ENCODE data around the gene CNBD2. TPM values are rescaled to one million over a fixed set of nuclear protein-coding genes. Genes with fewer than 3 reads are reported as not detected.
A peak's percentile ranks its signal among the peaks of the same experiment; 100 is the strongest.
"Not testable (repeated sequence)": the region's sequence is repeated elsewhere in the genome, so short reads cannot be mapped to it uniquely, and the experiment has no call there.

Gene CNBD2
- total RNA-seq, 1 experiment from 2014 or later, result 3.1 TPM

GRCh38 chr20:36050436-36051317 lies 82.3 kb downstream of the CNBD2 start:
- BruUV-seq (replicated peaks), result no TSS peak

GRCh38 chr20:36051318-36052116 lies 83.1 kb downstream of the CNBD2 start:
- intact Hi-C loops (cut with micrococcal nuclease; ENCODE audit: unreplicated experiment), result no loop called here
- BruUV-seq (replicated peaks), result no TSS peak
- Histone ChIP-seq H3K36me3 (ENCODE audit: insufficient read depth, low read length, poor library complexity, severe bottlenecking) (no peaks in the 10 kb centered on the region), H3K4me1 (ENCODE audit: insufficient read depth, low read length, poor library complexity, severe bottlenecking) (peaks cover 6% of the 10 kb centered on the region), H3K4me3 (ENCODE audit: low read depth, low read length, poor library complexity, severe bottlenecking) (peak overlapping the region; percentile 88), H3K27me3 (replicated peaks; ENCODE audit: insufficient read depth, low read depth, low read length, poor library complexity) (no peaks in the 10 kb centered on the region), H3K27ac (ENCODE audit: low read depth, low read length, poor library complexity, severe bottlenecking) (peak overlapping the region; percentile 98), H3K9me3 (ENCODE audit: low read depth, low read length, poor library complexity, severe bottlenecking) (no peaks in the 10 kb centered on the region)
- TF ChIP-seq EZH2 (IDR thresholded peaks at IDR 0.05; ENCODE audit: borderline replicate concordance, low read depth, low read length, poor library complexity, severe bottlenecking) (no peak), CTCF (conservative IDR thresholded peaks at IDR 0.05; ENCODE audit: low read depth, low read length) (no peak)
- CTCF ChIA-PET, result no interaction called here
- POLR2A ChIA-PET (ENCODE audit: low non-redundant PET), result no interaction called here
- DNase-seq (ENCODE audit: low spot score), result no peak

More at GRCh38 chr20:36050436-36051317, 82.3 kb downstream of the CNBD2 start:
- H3K4me3 ChIP-seq (ENCODE audit: low read depth, low read length, poor library complexity, severe bottlenecking), result peak overlapping the region; percentile 88
- DNase-seq (ENCODE audit: low spot score), result peak; percentile 94
- no peaks in the 10 kb centered on the region for H3K36me3 ChIP-seq (ENCODE audit: insufficient read depth, low read length, poor library complexity, severe bottlenecking)
- intact Hi-C loops (cut with micrococcal nuclease; ENCODE audit: unreplicated experiment), result no loop called here
- ChIA-PET POLR2A (ENCODE audit: low non-redundant PET) (no interaction called here), CTCF (no interaction called here)
- H3K4me1 ChIP-seq (ENCODE audit: insufficient read depth, low read length, poor library complexity, severe bottlenecking), result peaks cover 6% of the 10 kb centered on the region
- TF ChIP-seq EZH2 (IDR thresholded peaks at IDR 0.05; ENCODE audit: borderline replicate concordance, low read depth, low read length, poor library complexity, severe bottlenecking) (no peak), CTCF (conservative IDR thresholded peaks at IDR 0.05; ENCODE audit: low read depth, low read length) (no peak)
- no peaks in the 10 kb centered on the region for H3K27me3 ChIP-seq (replicated peaks; ENCODE audit: insufficient read depth, low read depth, low read length, poor library complexity)
- peak overlapping the region; percentile 98 for H3K27ac ChIP-seq (ENCODE audit: low read depth, low read length, poor library complexity, severe bottlenecking)
- H3K9me3 ChIP-seq (ENCODE audit: low read depth, low read length, poor library complexity, severe bottlenecking), result no peaks in the 10 kb centered on the region

- CTCF ChIA-PET, result no interaction called here
- Histone ChIP-seq H3K4me3 (ENCODE audit: low read depth, low read length, poor library complexity, severe bottlenecking) (no peak overlapping the region), H3K27me3 (replicated peaks; ENCODE audit: insufficient read depth, low read depth, low read length, poor library complexity) (no peaks in the 10 kb centered on the region), H3K4me1 (ENCODE audit: insufficient read depth, low read length, poor library complexity, severe bottlenecking) (peaks cover 6% of the 10 kb centered on the region), H3K27ac (ENCODE audit: low read depth, low read length, poor library complexity, severe bottlenecking) (no peak overlapping the region), H3K36me3 (ENCODE audit: insufficient read depth, low read length, poor library complexity, severe bottlenecking) (no peaks in the 10 kb centered on the region), H3K9me3 (ENCODE audit: low read depth, low read length, poor library complexity, severe bottlenecking) (no peaks in the 10 kb centered on the region)
- POLR2A ChIA-PET (ENCODE audit: low non-redundant PET), result no interaction called here
- DNase-seq (ENCODE audit: low spot score), result no peak
- TF ChIP-seq EZH2 (IDR thresholded peaks at IDR 0.05; ENCODE audit: borderline replicate concordance, low read depth, low read length, poor library complexity, severe bottlenecking) (no peak), CTCF (conservative IDR thresholded peaks at IDR 0.05; ENCODE audit: low read depth, low read length) (no peak)
- no TSS peak for BruUV-seq (replicated peaks)
- intact Hi-C loops (cut with micrococcal nuclease; ENCODE audit: unreplicated experiment), result no loop called here
Measured at GRCh38 chr20:36052117-36052513, 83.7 kb downstream of the CNBD2 start.

DNA sequence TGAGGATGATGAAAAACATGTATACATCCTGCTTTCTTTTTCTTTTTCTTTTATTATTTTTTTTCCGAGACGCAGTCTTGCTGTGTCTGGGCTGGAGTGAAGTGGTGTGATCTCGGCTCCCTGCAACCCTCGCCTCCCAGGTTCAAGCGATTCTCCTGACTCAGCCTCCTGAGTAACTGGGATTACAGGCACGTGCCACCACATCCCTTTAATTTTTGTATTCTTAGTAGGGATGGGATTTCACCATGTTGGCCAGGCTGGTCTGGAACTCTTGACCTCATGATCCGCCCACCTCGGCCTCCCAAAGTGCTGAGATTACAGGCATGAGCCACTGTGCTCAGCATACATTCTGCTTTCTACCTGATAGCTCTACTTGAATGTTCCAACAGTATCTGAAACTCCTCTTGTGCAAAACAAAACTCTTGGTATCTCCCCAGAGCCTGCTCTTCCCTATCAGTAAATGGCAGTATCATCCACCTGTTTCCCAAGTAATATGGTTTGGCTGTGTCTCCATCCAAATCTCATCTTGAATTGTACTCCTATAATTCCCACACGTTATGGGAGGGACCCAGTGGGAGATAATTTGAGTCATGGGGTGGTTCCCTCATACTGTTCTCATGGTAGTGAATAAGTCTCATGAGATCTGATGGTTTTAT lies 85.6 kb downstream of the CNBD2 start:
- H3K4me3 ChIP-seq (ENCODE audit: low read depth, low read length, poor library complexity, severe bottlenecking); H3K27me3 ChIP-seq (replicated peaks; ENCODE audit: insufficient read depth, low read depth, low read length, poor library complexity); H3K4me1 ChIP-seq (ENCODE audit: insufficient read depth, low read length, poor library complexity, severe bottlenecking); DNase-seq (ENCODE audit: low spot score); BruUV-seq (replicated peaks); POLR2A ChIA-PET (ENCODE audit: low non-redundant PET); H3K36me3 ChIP-seq (ENCODE audit: insufficient read depth, low read length, poor library complexity, severe bottlenecking); intact Hi-C loops (cut with micrococcal nuclease; ENCODE audit: unreplicated experiment); CTCF ChIA-PET; H3K27ac ChIP-seq (ENCODE audit: low read depth, low read length, poor library complexity, severe bottlenecking); H3K9me3 ChIP-seq (ENCODE audit: low read depth, low read length, poor library complexity, severe bottlenecking): not testable (repeated sequence)

Measured in A673 (cell line).